HUES6 (cell line): ENCODE measurements around the gene OR5A2.

Experiments used
- H3K27ac ChIP-seq: 2 replicates; pipeline ENCODE4 v1.7.0; 2013; ENCODE audit warnings: low read depth, mild to moderate bottlenecking, low read length, inconsistent platforms
- H3K27me3 ChIP-seq: 2 replicates; pipeline ENCODE4 v1.6.1; 2013; ENCODE audit warnings: low read length; ENCODE audit not compliant: control insufficient read depth, insufficient read depth
- H3K36me3 ChIP-seq: 2 replicates; pipeline ENCODE4 v1.6.1; 2013; ENCODE audit warnings: low read length; ENCODE audit not compliant: control insufficient read depth, insufficient read depth
- H3K4me1 ChIP-seq: 2 replicates; pipeline ENCODE4 v1.6.1; 2013; ENCODE audit warnings: low read length; ENCODE audit not compliant: control insufficient read depth, insufficient read depth
- H3K4me3 ChIP-seq: 2 replicates; pipeline ENCODE4 v1.5.1; 2013; ENCODE audit warnings: low read depth, low read length
- H3K9ac ChIP-seq: one replicate; pipeline ENCODE4 v1.6.1; 2013; ENCODE audit warnings: mild to moderate bottlenecking, low read length
- H3K9me3 ChIP-seq: 2 replicates; pipeline ENCODE4 v1.6.1; 2013; ENCODE audit warnings: low read depth, low read length; ENCODE audit not compliant: control insufficient read depth, insufficient read depth

The OR5A2 gene

GRCh38 chr11:59429924-59430516 is 3.8 kb upstream of the OR5A2 start:
- Histone ChIP-seq H3K27ac (no peak overlapping the region), H3K27me3 (no peaks in the 10 kb centered on the region), H3K4me1 (peaks cover 18% of the 10 kb centered on the region), H3K4me3 (no peak overlapping the region), H3K36me3 (no peaks in the 10 kb centered on the region), H3K9ac (no peak overlapping the region), H3K9me3 (no peaks in the 10 kb centered on the region)

DNA sequence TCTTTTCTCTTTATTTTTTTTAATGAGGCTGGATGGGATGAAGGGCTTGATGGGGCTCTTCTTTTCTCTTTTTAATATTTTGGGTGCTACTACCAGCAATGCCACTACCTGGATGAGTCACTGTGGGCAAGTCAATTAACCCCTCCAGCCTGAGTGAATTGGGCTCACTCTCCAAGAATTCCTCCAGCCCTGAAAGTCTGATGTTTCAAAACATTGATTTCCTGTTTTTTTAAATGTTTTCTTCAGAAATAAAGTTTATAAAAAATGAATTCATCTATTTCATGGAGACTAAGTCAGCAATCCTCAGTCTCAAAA is 812 bp upstream of the OR5A2 start:
- Histone ChIP-seq H3K36me3 (no peaks in the 10 kb centered on the region), H3K27ac (peak overlapping the region; percentile 71), H3K4me1 (peaks cover 18% of the 10 kb centered on the region), H3K27me3 (no peaks in the 10 kb centered on the region), H3K9me3 (no peaks in the 10 kb centered on the region), H3K9ac (no peak overlapping the region), H3K4me3 (no peak overlapping the region)

DNA sequence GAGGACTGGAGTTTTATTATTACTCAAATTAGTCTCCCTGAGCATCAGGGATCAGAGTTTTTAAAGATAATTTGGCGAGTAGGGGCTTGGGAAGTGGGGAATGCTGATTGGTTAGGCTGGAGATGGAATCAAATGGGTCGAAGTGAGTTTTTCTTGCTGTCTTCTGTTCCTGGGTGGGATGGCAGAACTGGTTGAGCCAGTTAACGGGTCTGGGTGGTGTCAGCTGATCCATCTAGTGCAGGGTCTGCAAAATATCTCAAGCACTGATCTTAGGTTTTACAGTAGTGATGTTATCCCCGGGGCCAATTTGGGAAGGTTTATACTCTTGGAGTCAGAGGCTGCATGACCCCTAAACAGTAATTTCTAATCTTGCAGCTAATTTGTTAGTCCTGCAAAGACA is 1.1 kb downstream of the OR5A2 start:
- Histone ChIP-seq H3K27me3 (no peaks in the 10 kb centered on the region), H3K9me3 (0 out of 2 replicates have a peak, but pooled peaks cover 3% of the 10 kb centered on the region), H3K4me3 (no peak overlapping the region), H3K27ac (no peak overlapping the region), H3K9ac (no peak overlapping the region), H3K36me3 (no peaks in the 10 kb centered on the region), H3K4me1 (peaks cover 18% of the 10 kb centered on the region)

GRCh38 chr11:59423835-59424234 is 2.4 kb downstream of the OR5A2 start:
- Histone ChIP-seq H3K9me3 (0 out of 2 replicates have a peak, but pooled peaks cover 3% of the 10 kb centered on the region), H3K27me3 (no peaks in the 10 kb centered on the region)

DNA sequence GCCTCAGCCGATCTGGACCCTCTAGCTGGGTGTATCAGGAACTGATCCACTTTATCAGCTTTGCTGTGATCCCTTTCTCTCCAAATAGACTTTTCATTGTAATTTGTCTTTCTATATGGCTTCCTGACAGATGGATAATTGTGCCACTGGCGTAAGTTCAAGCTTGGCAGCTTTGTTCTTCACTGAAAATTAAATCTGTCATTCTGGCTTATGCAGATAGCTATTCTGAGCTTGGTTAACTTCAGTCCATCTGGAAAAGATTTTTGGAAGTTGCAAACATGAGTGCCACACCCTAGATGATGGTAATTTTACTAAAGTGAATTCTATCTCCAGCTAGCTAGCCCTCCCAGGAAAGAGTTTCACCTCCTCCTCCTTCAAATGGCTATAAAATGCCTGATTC is 8.1 kb downstream of the OR5A2 start:
- Histone ChIP-seq H3K4me3 (no peak overlapping the region), H3K27me3 (no peaks in the 10 kb centered on the region), H3K36me3 (no peaks in the 10 kb centered on the region), H3K9me3 (peaks cover 7% of the 10 kb centered on the region; the same call in 1 of the 2 replicates), H3K27ac (no peak overlapping the region), H3K9ac (no peak overlapping the region), H3K4me1 (no peaks in the 10 kb centered on the region)

More at GRCh38 chr11:59423835-59424234, 2.4 kb downstream of the OR5A2 start:
- H3K4me3 ChIP-seq: no peak overlapping the region
- no peak overlapping the region for H3K27ac ChIP-seq
- no peaks in the 10 kb centered on the region for H3K36me3 ChIP-seq
- no peak overlapping the region for H3K9ac ChIP-seq
- peaks cover 18% of the 10 kb centered on the region for H3K4me1 ChIP-seq

GRCh38 chr11:59417023-59417422 is 9.2 kb downstream of the OR5A2 start:
- Histone ChIP-seq H3K36me3 (no peaks in the 10 kb centered on the region), H3K27ac (no peak overlapping the region), H3K9me3 (peaks cover 10% of the 10 kb centered on the region; the same call in 1 of the 2 replicates), H3K4me3 (no peak overlapping the region), H3K27me3 (no peaks in the 10 kb centered on the region), H3K9ac (no peak overlapping the region), H3K4me1 (no peaks in the 10 kb centered on the region)

- no peak overlapping the region for H3K4me3 ChIP-seq
- no peak overlapping the region for H3K9ac ChIP-seq
- H3K4me1 ChIP-seq: no peaks in the 10 kb centered on the region
- no peak overlapping the region for H3K27ac ChIP-seq
- no peaks in the 10 kb centered on the region for H3K27me3 ChIP-seq
- H3K9me3 ChIP-seq: peaks cover 10% of the 10 kb centered on the region; the same call in 1 of the 2 replicates
- H3K36me3 ChIP-seq: no peaks in the 10 kb centered on the region
These were observed 9.6 kb downstream of the OR5A2 start for GRCh38 chr11:59416613-59417012.

DNA sequence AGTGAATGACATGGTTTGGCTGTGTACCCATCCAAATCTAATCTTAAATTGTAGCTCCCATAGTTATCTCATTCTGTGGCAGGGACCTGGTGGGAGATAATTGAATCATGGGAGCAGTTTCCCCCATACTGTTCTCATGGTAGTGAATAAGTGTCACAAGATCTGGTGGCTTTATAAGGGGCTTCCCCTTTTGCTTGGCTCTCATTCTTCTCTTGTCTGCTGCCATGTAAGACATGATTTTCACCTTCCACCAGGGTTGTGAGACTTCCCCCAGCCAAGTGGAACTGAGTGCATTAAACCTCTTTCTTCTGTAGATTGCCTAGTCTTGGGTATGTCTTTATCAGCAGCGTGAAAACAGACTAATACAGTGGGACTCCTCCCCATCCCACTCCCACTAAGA is 11.1 kb downstream of the OR5A2 start:
- Histone ChIP-seq H3K27ac (no peak overlapping the region), H3K27me3 (no peaks in the 10 kb centered on the region), H3K4me1 (no peaks in the 10 kb centered on the region), H3K4me3 (no peak overlapping the region), H3K36me3 (no peaks in the 10 kb centered on the region), H3K9me3 (peaks cover 17% of the 10 kb centered on the region), H3K9ac (no peak overlapping the region)

GRCh38 chr11:59413646-59414045 is 12.6 kb downstream of the OR5A2 start:
- Histone ChIP-seq H3K27me3 (no peaks in the 10 kb centered on the region), H3K9ac (no peak overlapping the region), H3K9me3 (peaks cover 30% of the 10 kb centered on the region), H3K27ac (no peak overlapping the region), H3K36me3 (no peaks in the 10 kb centered on the region), H3K4me1 (no peaks in the 10 kb centered on the region), H3K4me3 (no peak overlapping the region)

GRCh38 chr11:59403546-59403945 is 22.7 kb downstream of the OR5A2 start:
- Histone ChIP-seq H3K9me3 (peaks cover 42% of the 10 kb centered on the region), H3K9ac (no peak overlapping the region), H3K27me3 (no peaks in the 10 kb centered on the region), H3K4me1 (no peaks in the 10 kb centered on the region), H3K27ac (no peak overlapping the region), H3K36me3 (no peaks in the 10 kb centered on the region), H3K4me3 (no peak overlapping the region)

GRCh38 chr11:59401262-59401552 is 25.0 kb downstream of the OR5A2 start:
- Histone ChIP-seq H3K27me3 (no peaks in the 10 kb centered on the region), H3K36me3 (no peaks in the 10 kb centered on the region), H3K4me1 (no peaks in the 10 kb centered on the region), H3K9ac (no peak overlapping the region), H3K27ac (no peak overlapping the region), H3K9me3 (peaks cover 42% of the 10 kb centered on the region), H3K4me3 (no peak overlapping the region)
